ENCODE results near the gene WNT2B. TPM values are rescaled to one million over a fixed set of nuclear protein-coding genes. Genes with fewer than 3 reads are reported as not detected.

WNT2B gene
- total RNA-seq, 2 experiments from 2014 or later, result not detected

DNA sequence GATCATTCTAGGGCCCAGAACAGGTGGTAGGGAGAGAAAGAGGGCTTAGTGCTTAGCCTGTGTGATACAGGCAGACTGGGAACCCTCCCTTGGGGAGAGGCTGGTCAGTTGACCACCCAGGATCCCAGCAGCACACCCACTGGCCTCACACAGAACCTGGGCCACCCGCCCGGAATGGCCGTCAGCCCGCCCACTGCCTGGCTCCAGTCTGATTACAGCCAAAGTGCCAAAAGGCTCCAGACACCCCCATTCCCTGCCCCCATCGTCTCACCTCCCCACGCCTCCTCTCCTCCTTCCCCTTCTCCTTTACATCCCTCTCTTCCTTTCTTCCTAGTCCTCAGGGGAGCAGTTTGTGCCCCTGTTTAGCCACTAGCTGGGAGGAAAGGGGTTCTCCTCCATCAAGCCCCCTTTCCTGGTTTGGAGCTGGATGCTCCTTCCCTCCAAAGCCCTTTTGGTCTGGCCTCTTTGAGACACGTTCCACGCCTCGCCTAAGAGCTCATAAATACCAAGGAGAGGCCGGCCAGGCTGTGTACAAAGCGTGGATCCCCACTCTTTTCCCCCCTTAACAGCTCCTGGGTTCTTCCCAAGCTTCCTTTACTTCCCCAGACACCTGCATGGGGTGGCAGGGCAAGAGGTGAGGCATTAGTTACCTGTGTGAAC, 4.6 kb upstream of the WNT2B start:
- Mint-ChIP-seq H3K4me3 (no peak overlapping the region), H3K27ac (no peak overlapping the region), H3K9me3 (no peaks in the 10 kb centered on the region), H3K27me3 (peaks cover 50% of the 10 kb centered on the region), H3K36me3 (ENCODE audit: low read depth) (no peaks in the 10 kb centered on the region), H3K4me1 (ENCODE audit: low read depth) (peaks cover 10% of the 10 kb centered on the region)
- CTCF ChIA-PET, result interaction anchor here (1.2 kb wide), 1 partner anchor 110 kb away, joined by 3 read pairs; no protein-coding TSS in a partner anchor
- TF ChIP-seq, protein P1, sequence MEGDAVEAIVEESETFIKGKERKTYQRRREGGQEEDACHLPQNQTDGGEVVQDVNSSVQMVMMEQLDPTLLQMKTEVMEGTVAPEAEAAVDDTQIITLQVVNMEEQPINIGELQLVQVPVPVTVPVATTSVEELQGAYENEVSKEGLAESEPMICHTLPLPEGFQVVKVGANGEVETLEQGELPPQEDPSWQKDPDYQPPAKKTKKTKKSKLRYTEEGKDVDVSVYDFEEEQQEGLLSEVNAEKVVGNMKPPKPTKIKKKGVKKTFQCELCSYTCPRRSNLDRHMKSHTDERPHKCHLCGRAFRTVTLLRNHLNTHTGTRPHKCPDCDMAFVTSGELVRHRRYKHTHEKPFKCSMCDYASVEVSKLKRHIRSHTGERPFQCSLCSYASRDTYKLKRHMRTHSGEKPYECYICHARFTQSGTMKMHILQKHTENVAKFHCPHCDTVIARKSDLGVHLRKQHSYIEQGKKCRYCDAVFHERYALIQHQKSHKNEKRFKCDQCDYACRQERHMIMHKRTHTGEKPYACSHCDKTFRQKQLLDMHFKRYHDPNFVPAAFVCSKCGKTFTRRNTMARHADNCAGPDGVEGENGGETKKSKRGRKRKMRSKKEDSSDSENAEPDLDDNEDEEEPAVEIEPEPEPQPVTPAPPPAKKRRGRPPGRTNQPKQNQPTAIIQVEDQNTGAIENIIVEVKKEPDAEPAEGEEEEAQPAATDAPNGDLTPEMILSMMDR (IDR thresholded peaks at IDR 0.05), result no peak
- no peak for DNase-seq
- no peak for ATAC-seq
- POLR2A ChIA-PET, result no interaction called here
- intact Hi-C loops (cut with micrococcal nuclease), result loop anchor here (2.0 to 10.0 kb wide), 2 partner anchors 111 to 207 kb away; partner anchors contain the start of genes CAPZA1 and ST7L

GRCh38 chr1:112504661-112505399, 3.9 kb upstream of the WNT2B start:
- intact Hi-C loops (cut with micrococcal nuclease), result loop anchor here (2.0 to 10.0 kb wide), 2 partner anchors 110 to 206 kb away; partner anchors contain the start of genes CAPZA1 and ST7L
- Mint-ChIP-seq H3K27ac (no peak overlapping the region), H3K36me3 (ENCODE audit: low read depth) (no peaks in the 10 kb centered on the region), H3K27me3 (peaks cover 51% of the 10 kb centered on the region), H3K4me1 (ENCODE audit: low read depth) (peaks cover 10% of the 10 kb centered on the region), H3K4me3 (no peak overlapping the region), H3K9me3 (no peaks in the 10 kb centered on the region)
- ChIA-PET CTCF (interaction anchor here (1.2 kb wide), 1 partner anchor 109 kb away, joined by 3 read pairs; no protein-coding TSS in a partner anchor), POLR2A (interaction anchor here (0.5 kb wide), 1 partner anchor 45 kb away, joined by 3 read pairs; no protein-coding TSS in a partner anchor)
- TF ChIP-seq, protein P1 (IDR thresholded peaks at IDR 0.05), result no peak
- no peak for DNase-seq
- ATAC-seq, result no peak

GRCh38 chr1:112505400-112505785, 3.4 kb upstream of the WNT2B start:
- TF ChIP-seq, protein P1 (IDR thresholded peaks at IDR 0.05), result no peak
- Mint-ChIP-seq H3K36me3 (ENCODE audit: low read depth) (no peaks in the 10 kb centered on the region), H3K4me3 (no peak overlapping the region), H3K9me3 (no peaks in the 10 kb centered on the region), H3K4me1 (ENCODE audit: low read depth) (peaks cover 10% of the 10 kb centered on the region), H3K27me3 (peaks cover 54% of the 10 kb centered on the region), H3K27ac (no peak overlapping the region)
- no peak for ATAC-seq
- ChIA-PET CTCF (no interaction called here), POLR2A (no interaction called here)
- DNase-seq, result no peak
- intact Hi-C loops (cut with micrococcal nuclease), result loop anchor here (2.0 to 10.0 kb wide), 2 partner anchors 109 to 205 kb away; partner anchors contain the start of genes CAPZA1 and ST7L

GRCh38 chr1:112505878-112506277, 2.9 kb upstream of the WNT2B start:
- CTCF ChIA-PET, result interaction anchor here (1.2 kb wide), 1 partner anchor 204 kb away, joined by 3 read pairs; no protein-coding TSS in a partner anchor
- TF ChIP-seq, protein P1 (IDR thresholded peaks at IDR 0.05), result no peak
- Mint-ChIP-seq H3K4me3 (no peak overlapping the region), H3K27me3 (peaks cover 54% of the 10 kb centered on the region), H3K36me3 (ENCODE audit: low read depth) (no peaks in the 10 kb centered on the region), H3K9me3 (no peaks in the 10 kb centered on the region), H3K27ac (no peak overlapping the region), H3K4me1 (ENCODE audit: low read depth) (peaks cover 10% of the 10 kb centered on the region)
- ATAC-seq (no peak), DNase-seq (no peak)
- intact Hi-C loops (cut with micrococcal nuclease), result loop anchor here (2.0 to 10.0 kb wide), 2 partner anchors 109 to 205 kb away; partner anchors contain the start of genes CAPZA1 and ST7L
- POLR2A ChIA-PET, result no interaction called here
